Activated CD4-positive, alpha-beta T cell treated with anti-CD3 and anti-CD28 coated beads, Interleukin-10, Interleukin-2, amounts not matched to agents 100 ng/mL and 50 ng/mL, durations not matched to agents 16 hours and 8 hours (primary cell): Measurements from ENCODE around the gene MAS1L.
"Not testable (repeated sequence)": the region's sequence is repeated elsewhere in the genome, so short reads cannot be mapped to it uniquely, and the experiment has no call there.

ENCODE experiments used
- DNase-seq: peaks from one replicate; pipeline ENCODE4 v3.0.0-alpha.2; 2020

The MAS1L gene

DNA sequence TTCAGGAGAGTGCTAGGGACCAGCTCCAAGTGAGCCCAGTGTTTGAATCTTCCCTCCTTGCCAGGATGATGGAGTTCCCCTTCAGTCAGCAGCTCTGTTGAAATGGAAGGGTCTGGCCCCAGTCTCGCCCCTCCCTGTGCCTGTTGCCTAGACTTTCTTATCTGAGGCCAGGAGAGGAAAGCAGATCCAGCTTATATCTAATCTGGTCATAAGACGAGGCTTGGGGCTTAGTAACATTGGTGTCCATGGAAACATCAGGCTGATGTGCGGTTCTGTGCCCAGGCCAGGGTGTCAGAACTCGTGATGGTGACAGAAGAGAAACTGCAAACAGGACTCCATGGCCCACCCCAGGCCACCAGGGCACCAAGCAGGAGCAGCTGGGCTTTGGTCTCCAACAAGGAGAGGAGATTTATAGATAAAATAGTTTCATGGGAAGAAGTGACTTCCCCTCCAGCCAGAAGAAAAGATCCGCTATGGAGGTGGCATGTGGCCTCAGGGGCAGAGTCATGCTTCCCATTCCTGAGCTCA, 9.8 kb downstream of the MAS1L start:
- no peak for DNase-seq

DNA sequence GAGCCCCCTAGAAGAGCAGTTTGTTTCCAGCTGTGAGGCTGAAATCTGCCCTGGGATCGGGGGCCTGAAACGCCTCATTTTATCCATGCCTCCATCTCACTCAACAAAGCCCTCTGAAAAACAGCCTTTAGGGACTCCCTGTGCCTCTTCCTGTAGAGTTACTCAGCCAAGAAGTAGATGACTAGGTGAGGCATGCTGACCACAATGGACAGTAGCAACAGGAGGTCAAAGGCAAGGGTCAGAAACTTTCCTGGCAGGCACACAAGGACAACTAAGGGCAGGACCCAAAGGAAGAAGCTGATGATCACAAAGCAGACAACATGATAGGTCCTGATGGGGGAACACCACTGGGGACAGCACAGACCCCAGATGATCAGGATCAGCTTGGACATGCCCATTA, 12.8 kb downstream of the MAS1L start:
- no peak for DNase-seq

DNA sequence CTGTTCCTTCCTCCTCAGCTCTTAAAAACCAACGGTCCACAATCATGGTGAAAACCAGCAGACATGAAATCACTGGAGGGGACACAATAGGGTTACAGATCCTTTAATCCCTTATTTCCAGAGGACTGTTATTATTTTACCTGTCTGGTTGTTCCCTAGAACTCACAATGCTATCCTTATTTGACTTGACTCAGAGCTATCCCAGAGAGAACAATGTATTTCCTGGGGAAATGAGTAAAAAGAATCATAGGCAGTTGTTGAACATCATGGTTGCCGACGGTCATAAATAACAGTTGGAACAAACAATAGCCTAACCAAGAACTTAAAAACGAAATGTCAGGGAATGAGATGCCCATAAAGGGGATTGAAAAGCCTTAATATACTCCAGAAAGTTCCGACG, 21.5 kb downstream of the MAS1L start:
- DNase-seq, result no peak

DNA sequence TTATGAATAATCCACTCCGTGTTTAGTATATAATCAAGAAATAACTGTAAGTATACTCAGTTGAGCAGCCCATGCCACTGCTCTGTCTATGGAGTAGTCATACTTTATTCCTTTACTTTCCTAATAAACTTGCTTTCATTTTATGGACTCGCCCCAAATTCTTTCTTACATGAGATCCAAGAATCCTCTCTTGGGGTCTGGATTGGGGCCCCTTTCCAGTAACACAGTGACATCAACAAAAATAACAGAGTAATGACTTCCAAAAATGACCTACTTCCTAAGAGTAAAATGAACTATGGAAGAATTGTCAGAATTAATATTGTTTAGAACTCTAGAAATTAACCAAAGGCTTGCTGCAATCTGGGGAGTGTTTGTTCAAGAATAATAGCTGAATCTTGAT, 22.0 kb downstream of the MAS1L start:
- no peak for DNase-seq

DNA sequence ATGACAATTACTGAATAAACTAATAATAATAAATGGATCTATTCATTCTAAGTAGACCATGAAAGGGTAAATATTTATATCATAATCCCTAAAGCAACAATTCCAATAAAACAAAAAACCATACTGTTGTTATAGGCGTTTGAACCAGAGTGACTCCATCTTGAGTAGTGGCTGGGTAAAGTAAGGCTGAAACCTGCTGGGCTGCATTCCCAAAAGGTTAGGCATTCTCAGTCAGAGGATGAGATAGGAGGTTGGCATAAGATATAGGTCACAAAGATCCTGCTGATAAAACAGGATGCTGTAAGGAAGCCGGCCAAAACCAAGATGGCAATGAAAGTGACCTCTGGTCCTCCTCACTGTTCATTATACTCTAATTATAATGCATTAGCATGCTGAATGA, 22.5 kb downstream of the MAS1L start:
- DNase-seq, result no peak

DNA sequence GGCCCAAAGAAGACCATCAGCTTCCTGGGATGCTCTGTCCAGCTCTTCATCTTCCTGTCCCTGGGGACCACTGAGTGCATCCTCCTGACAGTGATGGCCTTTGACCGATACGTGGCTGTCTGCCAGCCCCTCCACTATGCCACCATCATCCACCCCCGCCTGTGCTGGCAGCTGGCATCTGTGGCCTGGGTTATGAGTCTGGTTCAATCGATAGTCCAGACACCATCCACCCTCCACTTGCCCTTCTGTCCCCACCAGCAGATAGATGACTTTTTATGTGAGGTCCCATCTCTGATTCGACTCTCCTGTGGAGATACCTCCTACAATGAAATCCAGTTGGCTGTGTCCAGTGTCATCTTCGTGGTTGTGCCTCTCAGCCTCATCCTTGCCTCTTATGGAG, 25.7 kb downstream of the MAS1L start:
- no peak for DNase-seq

DNA sequence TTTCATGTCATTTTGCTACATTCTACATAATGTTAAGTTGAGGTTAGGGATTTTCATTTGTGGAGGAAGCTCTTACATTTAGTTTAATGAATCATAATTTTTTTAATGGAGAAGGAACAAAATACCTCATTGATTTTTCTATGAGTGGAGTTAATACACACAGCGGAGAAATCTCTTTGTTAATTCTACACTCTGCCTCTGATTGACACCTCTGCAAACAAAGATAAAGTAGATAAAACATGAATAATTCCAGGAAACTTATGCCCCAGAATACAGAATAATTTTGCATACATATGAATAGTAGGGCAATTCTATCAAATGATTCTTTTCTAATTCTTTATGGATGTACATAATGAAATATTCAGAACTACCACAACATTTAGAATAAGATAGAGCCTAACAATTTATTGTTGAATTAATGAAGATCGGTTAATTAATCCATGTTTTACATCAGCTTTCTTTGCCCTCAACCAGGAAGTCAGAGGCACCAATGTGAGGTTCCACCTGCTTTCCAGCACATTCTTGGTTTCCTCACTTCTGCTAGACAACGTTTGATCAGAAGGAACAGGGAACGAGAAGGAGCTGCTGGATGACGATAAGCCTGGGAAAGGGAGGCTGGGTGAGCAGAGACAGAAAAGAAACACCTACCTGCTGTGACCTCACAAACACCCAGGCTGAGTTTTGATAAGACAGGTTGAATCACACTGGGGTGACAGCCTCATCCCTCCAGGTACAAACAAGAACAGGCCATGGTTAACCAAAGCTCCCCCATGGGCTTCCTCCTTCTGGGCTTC, 26.5 kb downstream of the MAS1L start:
- no peak for DNase-seq

DNA sequence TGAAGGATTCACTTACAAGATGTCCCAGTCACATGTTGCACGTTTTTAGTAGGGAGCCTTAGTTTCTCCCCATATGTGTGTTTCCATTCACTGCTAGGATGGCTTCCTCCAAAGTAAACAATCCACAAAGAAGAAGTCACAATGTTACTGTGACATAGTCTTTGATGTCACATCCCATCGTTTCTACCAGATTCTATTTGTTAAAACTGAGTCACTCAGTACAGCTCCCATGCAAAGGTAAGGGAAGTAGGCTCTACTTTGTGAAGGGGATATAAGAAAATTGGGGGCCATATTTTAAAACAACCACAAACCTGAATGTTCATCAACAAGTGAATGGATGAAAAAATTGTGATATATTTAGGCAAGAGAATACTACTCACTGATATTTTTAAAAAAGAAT, 30.8 kb downstream of the MAS1L start, which contains the start of the genes OR11A1 and OR2H1:
Gene OR11A1, minus strand, starts transcription at position 101 of the 400 bp plus-strand sequence. CDS start 29,430 bp downstream, outside the sequence.
Gene OR2H1, plus strand, starts transcription at position 185 of the 400 bp plus-strand sequence. CDS start 4,615 bp downstream, outside the sequence.
- no peak for DNase-seq

DNA sequence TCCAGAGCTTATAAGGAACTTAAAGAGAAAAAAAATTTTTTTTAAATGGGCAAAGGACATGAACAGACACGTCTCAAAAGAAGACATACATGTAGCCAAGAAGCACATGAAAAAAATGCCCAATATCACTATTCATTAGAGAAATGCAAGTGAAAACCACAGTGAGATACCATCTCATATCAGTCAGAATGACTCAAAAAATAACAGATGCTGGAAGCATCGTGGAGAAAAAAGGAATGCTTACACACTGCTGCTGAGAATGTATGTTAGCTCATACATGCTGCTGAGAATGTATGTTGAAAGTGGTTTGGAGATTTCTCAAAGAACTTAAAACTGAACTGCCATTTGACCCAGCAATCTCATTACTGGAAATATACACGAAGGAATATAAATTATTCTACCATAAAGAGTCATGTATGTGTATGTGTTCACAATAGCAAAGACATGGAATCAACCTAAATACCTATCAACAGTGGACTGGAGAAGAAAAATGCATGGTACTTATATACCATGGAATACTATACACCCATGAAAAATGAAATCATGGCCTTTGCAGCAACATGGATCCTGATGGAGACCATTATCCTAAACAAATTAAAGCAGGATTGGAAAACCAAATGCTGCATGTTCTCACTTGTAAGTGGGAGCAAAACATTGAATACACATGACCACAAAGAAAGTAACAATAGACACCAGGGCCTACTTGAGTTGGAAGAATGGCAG, 36.1 kb downstream of the MAS1L start:
- peak; percentile 1 for DNase-seq

DNA sequence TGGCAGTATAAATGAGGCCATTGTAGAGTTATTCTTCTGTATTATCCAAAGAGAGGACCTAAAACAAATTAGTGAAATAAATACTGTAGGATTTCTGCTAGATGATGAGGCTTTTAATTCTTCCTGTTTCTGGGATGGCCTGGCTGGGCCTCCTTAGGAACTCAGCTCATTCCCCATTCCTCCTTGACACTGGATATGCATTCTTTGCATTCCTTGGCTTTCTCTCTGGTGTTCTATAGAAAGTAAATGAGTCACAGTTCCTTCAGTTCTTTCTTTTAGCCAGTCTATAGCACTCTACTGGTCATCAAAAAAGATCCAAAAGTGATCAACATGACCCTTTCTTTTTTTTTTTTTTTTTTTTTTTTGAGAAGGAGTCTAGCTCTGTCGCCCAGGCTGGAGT, 40.1 kb downstream of the MAS1L start:
- DNase-seq, result no peak

DNA sequence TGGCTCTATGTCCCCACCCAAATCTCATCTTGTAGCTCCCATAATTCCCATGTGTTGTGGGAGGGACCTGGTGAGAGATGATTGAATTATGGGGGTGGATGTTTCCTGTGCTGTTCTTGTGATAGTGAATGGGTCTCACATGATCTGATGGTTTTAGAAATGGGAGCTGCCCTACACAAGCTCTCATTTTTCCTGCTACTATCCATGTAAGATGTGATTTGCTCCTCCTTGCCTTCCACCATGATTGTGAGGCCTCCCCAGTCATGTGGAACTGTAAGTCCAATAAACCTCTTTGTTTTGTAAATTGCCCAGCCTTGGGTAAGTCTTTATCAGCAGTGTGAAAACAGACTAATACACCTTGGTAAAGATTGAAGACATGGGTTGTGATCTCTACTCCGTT, 43.7 kb downstream of the MAS1L start:
- not testable (repeated sequence) for DNase-seq

DNA sequence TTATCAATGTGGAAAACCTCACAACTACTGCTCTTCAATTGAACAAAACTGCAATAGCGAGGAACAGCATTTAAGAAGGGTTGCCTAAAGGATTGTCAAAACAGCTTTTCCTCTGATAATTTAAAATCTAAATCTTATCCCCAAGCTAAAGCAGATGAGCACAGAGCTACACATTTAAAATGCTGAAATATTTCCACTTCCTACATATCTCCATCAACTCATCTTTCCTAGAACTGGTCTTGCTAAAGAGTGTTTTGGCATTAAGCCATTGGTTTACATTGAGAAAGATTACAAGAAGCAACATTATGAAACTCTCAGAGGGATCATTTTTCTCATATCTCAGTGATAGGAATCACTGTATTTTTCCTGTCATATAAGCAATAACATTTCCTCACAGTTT, 45.0 kb downstream of the MAS1L start:
- DNase-seq, result no peak

DNA sequence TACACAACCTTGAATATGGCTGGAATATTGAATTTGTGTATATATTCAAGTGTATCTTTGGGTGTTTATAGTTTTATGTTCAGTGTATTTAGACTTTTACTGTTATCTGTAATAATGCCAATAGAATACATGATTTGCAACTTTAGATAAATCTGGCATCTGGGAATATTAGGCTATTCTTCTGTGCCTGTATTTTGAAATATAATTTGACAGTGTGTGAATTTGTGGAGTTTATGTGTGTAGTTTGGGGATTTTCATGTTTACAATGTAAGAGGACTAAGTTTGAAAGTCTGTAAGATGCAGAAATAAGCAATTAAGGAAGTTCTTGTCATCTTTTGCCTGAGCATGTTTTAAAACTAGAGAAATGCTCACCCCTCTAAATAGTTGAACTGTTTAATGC, 48.8 kb downstream of the MAS1L start, which contains the start of gene OR10C1:
Gene OR10C1, plus strand, starts transcription at position 301 of the 400 bp plus-strand sequence. CDS start 710 bp downstream, outside the sequence.
- no peak for DNase-seq

DNA sequence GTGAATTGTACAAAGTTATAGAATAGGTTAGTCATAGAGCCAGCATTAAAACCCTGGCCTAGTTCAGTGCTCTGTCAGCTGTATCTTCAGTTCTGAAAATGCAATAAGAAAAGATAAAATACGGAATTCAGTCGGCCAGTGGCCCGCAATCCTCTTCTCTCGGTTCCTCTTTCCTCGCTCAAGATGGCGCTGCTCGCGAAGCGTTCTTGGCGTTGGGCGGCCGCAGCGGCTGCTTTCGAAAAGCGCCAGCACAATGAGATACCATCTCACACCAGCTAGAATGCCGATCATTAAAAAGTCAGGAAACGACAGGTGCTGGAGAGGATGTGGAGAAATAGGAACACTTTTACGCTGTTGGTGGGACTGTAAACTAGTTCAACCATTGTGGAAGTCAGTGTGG, 51.0 kb downstream of the MAS1L start:
- DNase-seq, result not testable (repeated sequence)
